PC-3 (cell line): Measurements from ENCODE around the gene PUM2.

Experiments used
- CTCF ChIP-seq: fragments of 300-600 bp; sonication (generic); conservative IDR thresholded peaks from 2 replicates; pipeline ENCODE4 v1.5.1; 2017; ENCODE audit warnings: antibody characterized with exemption, low read depth, mild to moderate bottlenecking, low read length
- EZH2 ChIP-seq: fragments of 300-600 bp; sonication (generic); IDR thresholded peaks from one replicate; pipeline ENCODE4 v1.6.1; 2017; ENCODE audit warnings: antibody characterized with exemption, mild to moderate bottlenecking, low read length; ENCODE audit not compliant: unreplicated experiment

- TF ChIP-seq CTCF, result no peak
- TF ChIP-seq EZH2, result no peak
Observed at GRCh38 chr2:20292984-20293383, 57.7 kb downstream of the PUM2 start.
